HepG2 (cell line): ENCODE measurements around the gene RUNDC1. TPM values are rescaled to one million over a fixed set of nuclear protein-coding genes. Genes with fewer than 3 reads are reported as not detected.
"Not testable (repeated sequence)": the region's sequence is repeated elsewhere in the genome, so short reads cannot be mapped to it uniquely, and the experiment has no call there.

Experiments used
- ATAC-seq: fragments of 200-7000 bp; cut with Tn5 transposase; 3 replicates; pipeline ENCODE4 v1.9.1; 2020; ENCODE audit warnings: mild to moderate bottlenecking, moderate library complexity
- BruUV-seq: library from RNA; stranded (reverse); fragments of 400-500 nt; replicated peaks from 2 replicates; lab custom pipeline; 2021; lab: Mats Ljungman, UMichigan
- CTCF ChIA-PET: fragments of 300-600 bp; formaldehyde crosslinking; extraction: SDS; loops from one replicate; lab custom pipeline; 2021; ENCODE audit warnings: low total read pairs, inconsistent platforms, low intra/inter-chr PET ratio; lab: Yijun Ruan, JAX
- POLR2A ChIA-PET: fragments of 350-600 bp; sonication (Branson Sonifier 250); formaldehyde crosslinking; loops from one replicate; lab custom pipeline; 2020; ENCODE audit warnings: antibody characterized with exemption, inconsistent platforms; lab: Yijun Ruan, JAX
- DNase-seq: peaks from one replicate; pipeline ENCODE4 v3.0.0-alpha.2; 2015; ENCODE audit warnings: low spot score
- FAIRE-seq: peaks from 3 replicates; lab custom pipeline; 2011; peaks lifted over from hg19 to GRCh38; lab: Jason Lieb, UNC
- H2AFZ ChIP-seq: one replicate; pipeline ENCODE4 v1.6.1; 2011; ENCODE audit warnings: low read length, inconsistent platforms
- H3K27ac ChIP-seq: fragments of 300-600 bp; 3 replicates; pipeline ENCODE4 v1.8.0; 2011; ENCODE audit warnings: mixed run types, mild to moderate bottlenecking, mixed read lengths, low read length, inconsistent platforms; ENCODE audit not compliant: insufficient read depth; ENCODE audit errors: extremely low read length
- H3K27me3 ChIP-seq, 2 experiments: fragments of 200-600 bp in 1 of 2; 2 replicates in 1 of 2; 3 replicates in 1 of 2; pipeline versions ENCODE4 v1.6.0 to v1.8.0; 2011; ENCODE audit warnings: low read length in 2 of 2, mild to moderate bottlenecking in 2 of 2, moderate library complexity in 2 of 2, inconsistent platforms in 1 of 2; ENCODE audit not compliant: insufficient read depth in 2 of 2, control insufficient read depth in 1 of 2
- H3K36me3 ChIP-seq, 2 experiments: fragments of 200-600 bp in 1 of 2; replicated peaks in 1 of 2; 2 replicates in 1 of 2; 3 replicates in 1 of 2; pipeline versions ENCODE4 v1.5.1 to v1.8.0; 2011; ENCODE audit warnings: low read length in 2 of 2, inconsistent platforms in 1 of 2; ENCODE audit not compliant: insufficient read depth in 2 of 2, control insufficient read depth in 1 of 2
- H3K4me1 ChIP-seq: 2 replicates; pipeline ENCODE4 v1.5.1; 2012; ENCODE audit warnings: low read length, inconsistent platforms; ENCODE audit not compliant: insufficient read depth
- H3K4me2 ChIP-seq: 2 replicates; pipeline ENCODE4 v1.6.0; 2011; ENCODE audit warnings: low read depth, low read length, inconsistent platforms
- H3K4me3 ChIP-seq, 3 experiments: fragments of 200-600 bp in 1 of 3; sonication (generic), shearing (Covaris generic) in 1 of 3; replicated peaks in 1 of 3; 2 replicates each; pipeline ENCODE4 v1.5.1; 2011 to 2016; ENCODE audit warnings: low read length in 3 of 3, inconsistent platforms in 2 of 3, low read depth in 2 of 3, mild to moderate bottlenecking in 2 of 3, control low read depth in 1 of 3, mixed read lengths in 1 of 3; ENCODE audit not compliant: insufficient read depth in 1 of 3
- H3K79me2 ChIP-seq: one replicate; pipeline ENCODE4 v1.6.1; 2011; ENCODE audit warnings: low read length, inconsistent platforms; ENCODE audit not compliant: insufficient read depth
- H3K9ac ChIP-seq: 2 replicates; pipeline ENCODE4 v1.6.0; 2011; ENCODE audit warnings: mild to moderate bottlenecking, low read depth, low read length, inconsistent platforms; ENCODE audit not compliant: insufficient read depth
- H3K9me3 ChIP-seq: 2 replicates; pipeline ENCODE4 v1.5.1; 2012; ENCODE audit warnings: mild to moderate bottlenecking, low read length
- H4K20me1 ChIP-seq: 2 replicates; pipeline ENCODE4 v1.6.0; 2011; ENCODE audit warnings: inconsistent platforms, mild to moderate bottlenecking, low read length, moderate library complexity; ENCODE audit not compliant: insufficient read depth
- AKAP8 ChIP-seq: sonication (generic); formaldehyde crosslinking; IDR thresholded peaks from 2 replicates; pipeline ENCODE4 v1.5.1; 2020; ENCODE audit warnings: mild to moderate bottlenecking, missing genetic modification reagents
- GABPB1 ChIP-seq: IDR thresholded peaks from 2 replicates; pipeline ENCODE4 v1.6.1; 2016; ENCODE audit warnings: mild to moderate bottlenecking, missing genetic modification reagents, moderate library complexity, missing compliant biosample characterization
- POLR2A ChIP-seq, 2 experiments: IDR thresholded peaks; 2 replicates each; pipeline ENCODE4 v1.6.1; 2011; ENCODE audit warnings: low read depth in 2 of 2, low read length in 2 of 2, mild to moderate bottlenecking in 1 of 2, moderate library complexity in 1 of 2; ENCODE audit not compliant: insufficient read depth in 1 of 2
- SSRP1 ChIP-seq: IDR thresholded peaks from 2 replicates; pipeline ENCODE4 v1.6.1; 2016; ENCODE audit warnings: control low read depth
- TEAD2 ChIP-seq: sonication (generic); formaldehyde crosslinking; IDR thresholded peaks from 2 replicates; pipeline ENCODE4 v1.9.0; 2021; ENCODE audit warnings: missing genetic modification reagents
- ZNF232 ChIP-seq: sonication (generic); formaldehyde crosslinking; IDR thresholded peaks from 2 replicates; pipeline ENCODE4 v1.4.0; 2020; ENCODE audit warnings: missing genetic modification reagents, borderline replicate concordance
- ZNF44 ChIP-seq: sonication (generic); formaldehyde crosslinking; IDR thresholded peaks from 2 replicates; pipeline ENCODE4 v1.5.1; 2020; ENCODE audit warnings: mild to moderate bottlenecking, missing genetic modification reagents
- ZNF687 ChIP-seq: sonication (generic); formaldehyde crosslinking; IDR thresholded peaks from 2 replicates; pipeline ENCODE4 v1.5.1; 2020; ENCODE audit warnings: mild to moderate bottlenecking, missing genetic modification reagents, moderate library complexity
- ZNF75D ChIP-seq: sonication (generic); formaldehyde crosslinking; IDR thresholded peaks from 2 replicates; pipeline ENCODE4 v1.8.1; 2023; ENCODE audit warnings: missing genetic modification reagents, mild to moderate bottlenecking, borderline replicate concordance
- ZNF766 ChIP-seq: sonication (generic); formaldehyde crosslinking; IDR thresholded peaks from 2 replicates; pipeline ENCODE4 v1.5.0; 2020; ENCODE audit warnings: missing genetic modification reagents, borderline replicate concordance
- ZSCAN20 ChIP-seq: sonication (generic); formaldehyde crosslinking; IDR thresholded peaks from 2 replicates; pipeline ENCODE4 v1.4.0; 2020; ENCODE audit warnings: missing genetic modification reagents, mild to moderate bottlenecking, borderline replicate concordance
- ZSCAN30 ChIP-seq: sonication (generic); formaldehyde crosslinking; IDR thresholded peaks from 2 replicates; pipeline ENCODE4 v1.5.0; 2020; ENCODE audit warnings: mild to moderate bottlenecking, missing genetic modification reagents
- WGBS: methylation state at CpG from one replicate; pipeline ENCODE4 v1.1.6; 2017; ENCODE audit warnings: low lambda C conversion rate; 5-methylcytosine and 5-hydroxymethylcytosine counted together
- in situ Hi-C: cut with HindIII; loops from 2 replicates; pipeline ENCODE4 v1.10.0; 2017; ENCODE audit warnings: low pct_unique_long_range_greater_than_20kb; ENCODE audit not compliant: extremely low pct_ligation_motif_present
- intact Hi-C: fragments of 100-400 bp; cut with micrococcal nuclease; formaldehyde crosslinking; loops from one replicate; pipeline ENCODE4 v1.10.0; 2022; ENCODE audit not compliant: unreplicated experiment
- polyA plus RNA-seq, 8 experiments: library from polyadenylated mRNA; depleted of rRNA in 3 of 8; stranded (reverse) in 7 of 8; unstranded in 1 of 8; fragments of >200 nt; fragmentation: Illumina TruSeq in 4 of 8; extraction: Trizol in 4 of 8; gene quantifications; 2 replicates each; pipeline versions ENCODE4 v1.2.1 to v1.2.3, GENCODE V29; 2011 to 2016; ENCODE audit warnings: low read depth in 4 of 8, missing spikeins in 1 of 8, mixed read lengths in 1 of 8; ENCODE audit not compliant: insufficient read depth in 1 of 8
- total RNA-seq, 5 experiments: library from RNA; depleted of rRNA; stranded (reverse); fragments of >200 nt; fragmentation: Illumina TruSeq; extraction: Trizol; gene quantifications; 2 replicates each; pipeline ENCODE4 v1.2.3, GENCODE V29; 2016; ENCODE audit warnings: low read depth in 1 of 5

RUNDC1 gene
- total and polyA plus RNA-seq, 2 of the 13 experiments (the other 11 are each of a cell fraction or from before 2014, with no cell fraction given) = 10.3 to 11.4 TPM

DNA sequence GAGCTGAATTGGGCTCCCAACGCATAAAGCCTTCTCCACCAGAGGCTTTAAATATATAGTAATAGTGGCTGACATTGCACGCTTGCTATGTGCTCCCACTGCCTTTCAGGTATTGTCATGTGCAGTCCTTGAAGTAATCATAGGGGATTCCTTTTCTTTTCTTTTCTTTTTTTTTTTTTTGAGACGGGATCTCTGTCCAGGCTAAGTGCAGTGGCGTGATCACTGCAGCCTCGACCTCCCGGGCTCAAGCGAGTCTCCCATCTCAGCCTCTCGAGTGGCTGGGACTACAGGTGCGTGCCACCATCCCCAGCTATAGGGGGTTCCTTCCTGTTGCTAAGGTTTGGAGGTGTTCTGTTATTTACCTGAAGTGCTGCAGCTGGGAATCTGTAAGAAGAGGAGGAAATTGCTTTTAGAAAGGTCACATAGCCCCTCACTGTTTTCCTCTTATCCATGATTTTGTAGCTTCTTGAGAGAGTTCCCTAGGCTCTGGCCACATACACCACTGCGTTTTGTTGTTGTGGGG is 18.7 kb downstream of the RUNDC1 start (continued):
- 0 out of 2 replicates have a peak, but pooled peaks have one; percentile 51 for TF ChIP-seq ZSCAN30
- 0 out of 2 replicates have a peak, but pooled peaks have one; percentile 15 for TF ChIP-seq ZNF766
- TF ChIP-seq ZNF232 (CRISPR knock-in tag) = no peak
- TF ChIP-seq ZSCAN20 (CRISPR knock-in tag) = 0 out of 2 replicates have a peak, but pooled peaks have one; percentile 1
- 0 out of 2 replicates have a peak, but pooled peaks have one; percentile 0 for TF ChIP-seq ZNF44 (CRISPR knock-in tag)
- no peak for TF ChIP-seq TEAD2 (CRISPR knock-in tag)
- TF ChIP-seq AKAP8 (CRISPR knock-in tag) = peak; percentile 43; the same call in 1 of the 2 replicates
- no peak for TF ChIP-seq GABPB1 (CRISPR knock-in tag)

DNA sequence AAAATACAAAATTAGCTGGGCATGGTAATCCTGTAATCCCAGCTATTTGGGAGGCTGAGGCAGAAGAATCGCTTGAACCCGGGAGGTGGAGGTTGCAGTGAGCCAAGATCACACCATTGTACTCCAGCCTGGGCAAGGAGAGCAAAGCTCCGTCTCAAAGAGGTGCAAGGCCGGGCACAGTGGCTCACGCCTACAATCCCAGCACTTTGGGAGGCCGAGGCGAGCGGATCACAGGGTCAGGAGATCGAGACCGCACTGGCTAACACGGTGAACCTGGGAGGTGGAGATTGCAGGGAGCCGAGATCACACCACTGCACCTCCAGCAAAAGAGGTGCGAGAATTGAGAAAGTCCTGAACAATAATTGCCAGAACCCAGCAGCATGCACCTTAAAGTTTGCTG is 20.5 kb downstream of the RUNDC1 start:
- CTCF ChIA-PET, H2AFZ ChIP-seq: not testable (repeated sequence)

More for the DNA sequence above, 20.5 kb downstream of the RUNDC1 start:
- intact Hi-C loops, BruUV-seq, DNase-seq, H3K27me3 ChIP-seq, H3K9me3 ChIP-seq, H3K9ac ChIP-seq, ATAC-seq, in situ Hi-C loops, FAIRE-seq, H3K27ac ChIP-seq, H3K4me3 ChIP-seq: not testable (repeated sequence)
- POLR2A ChIA-PET = interaction anchor here (0.8 to 1.9 kb wide), 3 partner anchors 10 to 26 kb away, joined by 3 to 12 read pairs (median 5); no protein-coding TSS in a partner anchor
- TF ChIP-seq SSRP1 (CRISPR knock-in tag) = 0 out of 2 replicates have a peak, but pooled peaks have one; percentile 25
- 0 out of 2 replicates have a peak, but pooled peaks have one; percentile 36 for TF ChIP-seq ZNF75D (CRISPR knock-in tag)
- peak in 1 of 2 experiments; percentile 30; a peak in 1 of 4 replicates for TF ChIP-seq POLR2A (IDR thresholded peaks at IDR 0.05; ENCODE audit: insufficient read depth in 1 of 2, low read depth in 2 of 2, low read length in 2 of 2)
- TF ChIP-seq ZNF687 = peak; percentile 16
- peaks cover 14 to 33% of the 10 kb centered on the region in 2 experiments for H3K36me3 ChIP-seq
- H4K20me1 ChIP-seq = peaks cover 27% of the 10 kb centered on the region
- H3K4me2 ChIP-seq = 0 out of 2 replicates have a peak overlapping the region, but pooled peaks have one; percentile 13
- peaks cover 21% of the 10 kb centered on the region for H3K79me2 ChIP-seq
- WGBS = 99% methylated on average over 13 of the region's 13 CpGs
- H3K4me1 ChIP-seq = peaks cover 67% of the 10 kb centered on the region
